PFSK-1 (cell line): ENCODE measurements around the gene MYBPH.

ENCODE experiments used
- FOXP2 ChIP-seq: optimal IDR thresholded peaks from 2 replicates; pipeline ENCODE3; 2011; ENCODE audit warnings: borderline replicate concordance, control low read depth, inconsistent platforms; ENCODE audit not compliant: insufficient read depth; ENCODE audit errors: extremely low read length, extremely low read depth
- POLR2AphosphoS5 ChIP-seq: IDR thresholded peaks from 2 replicates; pipeline ENCODE4 v1.6.1; 2012; ENCODE audit warnings: low read depth, mild to moderate bottlenecking, control low read depth, low read length, moderate library complexity
- REST ChIP-seq, 2 experiments: IDR thresholded peaks; 2 replicates each; pipeline versions ENCODE4 v1.6.1 to v1.8.0; 2011 to 2012; ENCODE audit warnings: low read depth in 2 of 2, low read length in 2 of 2, control low read depth in 1 of 2, inconsistent platforms in 1 of 2, mild to moderate bottlenecking in 1 of 2, moderate library complexity in 1 of 2; ENCODE audit not compliant: insufficient read depth in 1 of 2
- SIN3A ChIP-seq: IDR thresholded peaks from 2 replicates; pipeline ENCODE4 v1.6.1; 2012; ENCODE audit warnings: mild to moderate bottlenecking, low read length, moderate library complexity, borderline replicate concordance; ENCODE audit not compliant: insufficient read depth
- TAF1 ChIP-seq: IDR thresholded peaks from 2 replicates; pipeline ENCODE4 v1.6.1; 2012; ENCODE audit warnings: low read length, control low read depth, borderline replicate concordance; ENCODE audit not compliant: insufficient read depth

GRCh38 chr1:203121186-203122015 is 54.2 kb downstream of the MYBPH start:
- TF ChIP-seq TAF1, result no peak
- TF ChIP-seq POLR2AphosphoS5, result no peak
- TF ChIP-seq REST (IDR thresholded peaks at IDR 0.05; ENCODE audit: insufficient read depth in 1 of 2, low read depth in 2 of 2, low read length in 2 of 2), result no peak
- TF ChIP-seq SIN3A, result no peak
- TF ChIP-seq FOXP2, result no peak
